HG02763 (cell line): ENCODE data around the gene P4HB.

ENCODE experiments used
- ATAC-seq: cut with Tn5 transposase; IDR thresholded peaks from one replicate; pipeline ENCODE4 v1.9.1; 2021; ENCODE audit warnings: mild to moderate bottlenecking, moderate library complexity; ENCODE audit not compliant: unreplicated experiment

The P4HB gene

DNA sequence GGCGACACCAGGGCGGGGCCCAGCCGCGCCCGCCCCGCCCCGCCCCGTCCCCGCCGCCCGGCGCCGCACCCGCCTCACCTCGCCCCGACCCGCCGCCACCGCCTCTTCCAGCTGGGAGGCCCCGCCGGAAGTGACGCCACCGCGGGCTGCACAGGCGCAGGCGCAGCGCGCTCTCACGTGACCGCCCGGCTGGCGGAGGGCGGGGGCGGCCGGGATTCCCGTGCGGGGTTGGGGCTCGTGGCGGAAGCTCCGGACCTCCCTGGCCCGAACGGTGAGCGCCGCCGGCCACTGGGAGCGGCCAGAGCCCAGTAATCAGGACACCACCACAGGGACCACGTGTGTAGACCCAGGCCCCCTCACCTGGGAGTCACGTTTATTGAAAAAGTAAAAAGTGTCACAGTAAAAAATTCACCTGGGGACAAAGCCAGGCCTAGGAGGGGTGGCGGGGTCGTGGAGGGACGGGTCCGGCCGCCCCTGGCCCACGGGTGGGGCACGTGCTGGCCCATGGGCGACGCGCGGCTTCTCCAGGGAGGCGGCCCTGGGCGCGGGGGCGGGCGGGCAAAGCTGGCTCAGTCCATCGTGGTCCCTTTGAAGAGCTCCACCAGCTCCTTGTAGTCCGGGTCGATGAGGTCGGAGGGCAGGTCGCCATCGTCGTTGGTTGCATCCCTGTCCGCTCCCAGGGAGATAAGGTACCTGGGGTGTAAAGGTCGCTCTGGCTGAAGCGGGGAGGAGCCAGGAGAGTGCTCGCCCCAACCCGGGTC lies 27.0 kb downstream of the P4HB start, which contains the start of gene MCRIP1:
TSS of gene MCRIP1 (minus strand) at position 132 of the 761 bp plus-strand sequence. CDS start 8,785 bp downstream, outside the sequence.
- ATAC-seq = peak; percentile 79

DNA sequence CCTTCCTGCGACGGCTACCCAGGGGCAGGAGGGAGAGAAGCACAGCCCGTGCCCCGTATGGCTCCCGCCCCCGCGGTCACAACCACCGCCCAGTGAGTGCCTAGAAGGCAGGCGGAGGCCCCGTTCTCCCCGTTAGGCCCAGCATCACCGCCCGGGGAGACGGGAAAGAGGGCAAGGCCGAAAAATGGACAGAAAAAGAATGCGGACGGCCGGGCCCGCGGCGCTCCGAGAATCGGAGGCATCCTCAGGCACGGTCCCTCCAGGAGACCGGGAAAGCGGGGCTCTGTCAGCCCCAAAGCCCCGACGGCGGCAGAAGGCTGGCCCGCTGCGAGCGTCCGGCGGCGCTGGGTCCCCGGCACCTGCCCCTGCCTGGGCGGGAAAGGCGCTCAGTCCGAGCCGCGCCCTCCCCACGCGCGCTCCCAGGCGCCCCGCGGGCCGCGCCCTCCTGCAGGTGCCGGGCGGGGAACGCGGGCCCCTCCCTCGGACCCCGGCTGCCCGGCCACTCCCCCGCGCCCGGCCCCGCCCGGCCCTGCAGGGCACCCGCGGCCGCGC lies 27.7 kb downstream of the P4HB start:
- no peak for ATAC-seq

DNA sequence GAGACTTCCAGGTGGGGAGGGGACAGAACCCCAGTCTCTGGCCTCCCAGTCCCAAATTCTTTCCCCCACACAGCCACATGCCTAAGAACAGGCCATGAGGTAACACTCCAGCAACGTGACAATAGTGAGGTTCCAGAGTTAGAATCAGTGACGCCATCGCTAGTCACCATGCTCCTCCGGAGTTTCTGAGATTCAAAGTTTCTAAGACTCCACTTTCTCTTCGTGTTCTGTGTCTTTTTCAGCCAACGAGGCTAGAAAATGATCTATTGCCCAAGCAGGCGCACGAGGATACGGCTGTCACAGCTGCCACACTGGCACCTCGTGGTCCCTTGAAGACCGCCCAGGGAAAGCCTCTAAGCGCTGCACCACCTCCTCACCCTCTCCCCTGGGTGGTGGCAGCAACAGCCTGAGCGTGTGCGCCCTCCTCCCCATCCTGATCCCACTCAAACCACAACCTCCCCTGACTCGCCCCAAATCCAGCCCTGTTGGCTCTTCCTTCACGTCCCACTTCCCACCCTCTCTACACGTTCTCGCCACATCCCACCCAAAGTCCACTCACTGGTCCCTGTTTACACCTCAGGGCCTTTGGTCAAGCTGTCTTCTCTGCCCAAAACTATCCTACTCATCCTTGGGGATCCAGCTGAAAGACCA lies 28.3 kb downstream of the P4HB start:
- ATAC-seq = no peak

DNA sequence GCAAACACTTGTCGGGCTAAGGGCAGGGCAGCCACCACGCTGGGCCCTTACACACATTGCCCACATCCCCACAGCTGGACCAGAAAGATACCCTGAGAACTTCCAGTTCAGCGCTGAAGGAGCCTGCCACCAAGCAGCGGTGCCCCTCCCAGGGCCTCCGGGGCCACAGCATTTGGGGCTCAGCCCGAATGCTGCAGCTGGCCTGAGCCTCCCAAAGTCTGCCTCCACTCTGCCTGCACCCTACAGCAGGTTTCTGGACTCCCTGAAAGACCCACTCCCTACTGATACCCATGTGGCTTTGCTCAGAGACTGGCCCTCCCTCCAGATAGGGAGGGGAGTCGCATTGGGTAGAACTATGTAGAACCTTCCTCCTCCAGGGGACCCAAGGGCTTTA lies 28.8 kb downstream of the P4HB start:
- ATAC-seq = no peak

DNA sequence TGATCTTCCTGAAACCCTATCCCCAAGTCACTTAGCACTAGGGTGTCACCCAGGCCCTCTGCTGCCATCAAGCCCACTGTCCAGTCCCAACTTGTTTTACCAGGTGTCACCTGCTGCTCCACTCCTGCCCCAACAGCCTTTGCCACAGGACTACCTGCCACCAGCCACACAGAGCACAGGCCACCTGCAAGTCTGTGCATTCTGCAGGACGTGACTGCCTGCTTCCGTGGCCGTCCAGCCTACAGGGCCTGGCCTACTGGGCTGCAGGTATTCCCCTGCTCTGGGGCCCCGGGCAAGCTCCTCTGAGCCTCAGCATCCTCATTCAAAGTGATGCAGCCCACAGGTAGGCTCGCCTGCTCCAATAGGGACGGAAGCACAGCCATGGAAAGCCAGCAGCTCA lies 30.5 kb downstream of the P4HB start:
- ATAC-seq = no peak

DNA sequence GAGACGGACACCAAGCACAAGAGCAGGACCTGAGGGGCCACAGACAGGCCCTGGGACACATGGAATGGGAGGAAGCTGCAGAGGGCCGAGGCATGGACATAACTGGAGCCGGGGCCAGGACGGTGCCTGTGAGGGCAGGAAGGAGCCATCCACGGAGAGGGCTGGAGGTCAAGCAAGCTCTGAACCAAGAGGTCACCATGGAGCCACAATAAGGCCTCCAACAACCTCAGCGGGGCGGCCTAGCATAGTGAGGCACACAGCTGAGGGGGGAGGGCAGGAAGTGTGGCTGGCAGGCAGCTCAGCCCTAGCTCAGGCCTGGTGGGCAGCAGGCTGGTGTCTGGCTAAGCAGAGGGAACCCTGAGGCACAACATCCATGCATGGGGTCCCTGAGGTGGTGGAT lies 31.7 kb downstream of the P4HB start:
- ATAC-seq = no peak

DNA sequence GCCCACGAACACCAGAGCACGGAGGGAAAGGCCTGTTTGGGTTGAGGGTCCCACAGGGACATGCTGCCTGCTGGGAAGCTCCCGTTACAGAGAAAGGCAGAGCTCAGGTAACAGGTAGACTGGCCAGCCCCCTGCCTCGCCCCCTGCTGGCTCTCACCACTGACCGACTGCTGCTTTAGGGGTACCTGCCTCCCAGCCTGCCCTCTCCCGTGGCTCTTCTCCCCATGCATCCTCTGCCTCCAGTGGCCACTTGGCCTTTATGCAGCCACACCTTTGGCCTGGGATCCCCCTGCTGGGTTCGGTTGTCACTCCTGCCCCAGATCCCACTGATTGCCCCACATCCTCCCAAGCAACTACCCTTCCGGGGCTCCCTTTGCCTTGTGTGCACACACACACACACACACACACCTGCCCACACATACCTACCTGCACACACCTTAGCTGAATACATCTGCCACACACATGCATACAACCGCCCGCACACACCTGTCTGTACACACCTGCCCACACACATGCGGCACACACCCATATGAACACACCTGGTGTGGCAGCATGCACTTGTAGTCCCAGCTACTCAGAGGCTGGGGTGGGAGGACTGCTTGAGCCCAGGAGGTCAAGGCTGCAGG lies 34.4 kb downstream of the P4HB start:
- no peak for ATAC-seq

DNA sequence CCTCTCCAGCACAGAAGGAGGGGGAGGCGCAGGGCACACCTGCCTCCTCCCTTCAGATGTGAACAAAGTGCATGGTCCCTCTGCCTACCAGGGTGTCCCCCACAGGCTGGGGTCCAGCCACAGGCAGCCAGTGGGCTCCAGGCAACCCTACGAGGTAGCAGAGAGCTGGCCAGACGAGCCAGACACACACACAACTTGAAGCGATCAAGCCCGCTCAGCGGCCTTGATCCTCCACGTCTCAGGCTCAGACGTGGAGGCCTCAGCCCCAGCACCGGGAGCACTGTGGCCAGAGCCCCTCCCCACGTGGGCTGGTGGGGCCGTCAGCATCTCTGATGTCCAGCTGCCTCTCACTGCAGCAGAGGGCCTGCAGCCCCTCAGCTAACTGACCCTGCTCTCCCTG lies 35.7 kb downstream of the P4HB start:
- ATAC-seq = no peak

DNA sequence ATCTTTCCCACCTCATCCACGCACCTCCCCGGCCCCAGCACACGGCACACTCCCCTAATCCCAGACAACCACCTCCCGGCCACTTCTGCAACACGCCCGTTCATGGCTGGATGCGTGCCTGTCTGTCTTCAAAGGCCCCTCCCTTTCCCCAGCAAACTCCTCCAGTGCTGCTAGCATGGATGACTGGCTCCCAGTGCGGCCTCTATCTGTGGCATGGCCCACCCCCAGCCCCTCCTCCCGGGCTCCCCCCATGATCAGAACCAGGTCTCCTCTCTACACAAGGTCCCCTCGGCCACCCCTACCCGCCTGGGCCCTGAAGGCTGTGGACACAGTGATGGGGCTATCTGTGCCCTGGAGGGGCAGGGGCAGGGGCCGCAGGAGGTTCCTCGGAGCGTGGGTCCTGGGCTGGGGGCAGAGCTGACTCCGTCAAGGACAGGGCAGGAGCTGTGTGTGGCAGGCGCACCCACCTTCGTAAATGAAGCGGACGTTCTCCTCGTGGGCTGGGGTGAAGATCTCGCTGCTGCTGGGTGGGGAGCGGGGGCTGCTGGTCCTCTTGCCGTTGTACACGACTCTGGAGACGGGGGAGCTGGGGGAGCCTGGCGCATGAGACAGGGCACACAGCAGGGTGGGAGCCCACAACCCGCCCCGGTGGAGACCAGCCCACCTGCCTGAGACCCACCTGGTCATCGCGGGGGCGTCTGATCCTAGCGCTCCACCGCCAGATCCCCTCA lies 36.4 kb downstream of the P4HB start:
- ATAC-seq = no peak

DNA sequence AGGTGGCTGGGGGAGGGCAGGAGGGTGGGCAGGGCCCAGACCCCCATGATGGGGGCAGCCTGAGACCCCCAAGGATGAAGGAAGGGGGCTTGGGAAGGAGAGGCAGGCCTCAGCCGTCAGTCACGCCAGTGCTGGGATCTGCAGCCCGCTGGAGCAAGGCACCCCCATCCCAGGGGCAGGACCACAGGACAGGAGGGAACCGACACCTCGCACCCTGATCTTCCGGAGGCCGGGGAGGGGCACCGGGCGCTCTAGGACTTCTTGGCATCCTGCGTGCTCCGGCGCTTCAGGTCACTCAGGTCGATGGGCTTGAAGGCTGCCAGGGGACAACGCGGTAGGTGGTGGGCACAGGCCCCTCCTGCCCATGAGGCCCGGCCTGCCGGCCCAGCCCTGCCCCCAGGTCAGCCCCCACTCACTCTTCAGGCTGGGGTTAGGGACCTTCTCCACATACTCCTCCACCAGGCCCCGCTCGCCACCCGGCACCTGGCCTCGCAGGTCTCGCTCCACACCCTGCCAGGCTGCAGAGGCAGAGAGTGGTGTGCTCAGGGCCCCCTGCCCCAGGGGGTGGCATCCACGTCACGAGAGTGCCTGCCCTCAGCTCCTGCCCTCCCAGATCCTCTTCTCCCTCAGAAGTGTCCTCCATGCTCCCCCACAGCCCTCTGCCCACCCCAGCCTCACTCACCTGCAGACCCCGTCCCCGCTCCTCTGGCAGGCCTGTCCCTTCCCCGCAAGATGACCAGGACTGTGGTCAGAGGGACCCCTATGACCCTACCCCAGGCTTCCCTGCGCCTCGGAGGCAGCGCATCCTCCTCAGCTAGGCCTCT lies 37.1 kb downstream of the P4HB start:
- no peak for ATAC-seq

DNA sequence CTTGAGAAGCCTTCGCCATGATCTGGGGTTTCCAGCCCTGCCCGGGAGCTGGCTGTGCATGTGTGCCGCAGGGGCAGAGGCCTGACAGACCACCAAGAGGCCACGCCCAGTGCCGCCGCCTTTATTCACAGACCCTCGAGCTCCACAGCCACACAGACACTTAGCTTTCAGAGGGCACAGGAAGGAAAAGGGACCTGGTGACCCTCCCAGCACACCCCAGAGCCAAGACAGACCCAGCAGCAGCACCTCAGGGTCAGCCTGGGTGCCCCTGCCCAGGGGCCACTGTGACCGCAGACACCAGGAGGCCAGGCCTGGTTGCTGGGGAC lies 38.1 kb downstream of the P4HB start:
- no peak for ATAC-seq

DNA sequence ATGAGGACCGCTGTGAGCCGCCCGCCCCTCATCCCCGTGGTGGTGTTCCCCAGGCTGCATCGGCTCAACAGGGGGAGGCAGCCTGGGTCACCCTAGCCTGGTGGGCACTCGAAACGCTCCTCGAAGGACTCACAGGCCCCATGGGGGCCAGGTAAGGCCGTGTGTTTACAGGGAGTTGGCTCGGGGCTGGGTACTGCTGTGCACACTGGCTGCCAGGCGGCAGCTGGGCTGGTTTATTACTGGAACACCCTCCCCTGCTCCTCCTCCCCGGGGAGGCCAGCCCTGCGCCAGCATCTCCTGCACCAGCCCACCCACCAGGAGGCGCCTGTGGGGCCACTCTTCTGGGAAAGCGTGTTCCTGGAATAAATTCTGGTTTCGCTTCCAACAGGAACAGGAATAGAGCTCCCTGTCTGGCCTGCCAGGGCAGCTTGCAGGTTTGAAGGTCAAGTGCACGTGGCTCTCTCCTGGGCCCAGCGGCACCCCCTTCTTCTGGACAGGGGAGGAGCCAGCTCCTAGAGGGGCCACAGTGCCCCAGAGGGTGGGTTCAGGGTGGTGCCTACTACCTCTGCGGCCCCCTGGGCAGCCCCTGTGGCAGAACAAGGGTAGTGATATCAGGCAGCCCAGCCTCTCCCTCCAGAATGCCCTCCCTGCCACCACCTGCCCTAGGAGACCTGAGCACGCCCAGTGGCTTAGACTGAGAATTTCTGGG lies 38.6 kb downstream of the P4HB start:
- no peak for ATAC-seq

DNA sequence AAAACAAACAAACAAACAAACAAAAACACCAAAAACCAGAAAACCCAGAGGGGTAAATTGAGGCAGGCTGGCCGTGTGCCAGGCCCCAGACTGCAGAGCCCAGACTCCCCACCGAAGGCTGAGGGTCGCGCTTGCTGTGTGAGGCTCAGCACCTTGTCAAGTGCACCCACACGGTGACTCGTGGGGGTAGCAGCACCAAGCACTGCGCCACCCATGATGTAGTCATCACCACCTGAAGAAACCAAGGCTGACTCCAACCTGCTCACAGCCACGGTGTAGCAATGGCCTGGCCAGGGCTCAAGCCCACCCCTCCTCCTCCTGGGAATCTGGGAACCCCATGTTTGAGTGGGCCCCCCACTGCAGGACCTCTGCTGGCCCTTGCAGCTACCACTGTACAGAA lies 39.2 kb downstream of the P4HB start:
- ATAC-seq = no peak

DNA sequence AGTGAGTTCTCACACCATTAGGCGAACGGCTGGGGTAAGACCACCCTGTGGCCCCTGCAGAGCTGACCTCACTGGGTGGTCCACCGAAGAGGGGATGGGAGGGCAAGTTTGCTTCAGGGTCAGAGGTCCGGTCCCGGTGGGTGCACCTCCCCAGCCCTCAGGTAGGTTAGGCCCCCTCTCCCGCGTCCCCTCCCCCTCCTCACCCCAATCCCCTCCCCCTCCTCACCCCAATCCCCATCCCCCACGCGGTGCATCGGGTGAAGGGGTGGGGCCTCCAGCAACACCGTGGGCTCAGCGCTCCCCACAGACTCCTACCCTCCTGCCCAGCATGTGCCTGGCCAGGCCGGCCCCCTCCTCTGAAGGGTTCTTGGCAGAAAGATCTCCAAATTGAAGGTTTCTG lies 40.6 kb downstream of the P4HB start:
- no peak for ATAC-seq

DNA sequence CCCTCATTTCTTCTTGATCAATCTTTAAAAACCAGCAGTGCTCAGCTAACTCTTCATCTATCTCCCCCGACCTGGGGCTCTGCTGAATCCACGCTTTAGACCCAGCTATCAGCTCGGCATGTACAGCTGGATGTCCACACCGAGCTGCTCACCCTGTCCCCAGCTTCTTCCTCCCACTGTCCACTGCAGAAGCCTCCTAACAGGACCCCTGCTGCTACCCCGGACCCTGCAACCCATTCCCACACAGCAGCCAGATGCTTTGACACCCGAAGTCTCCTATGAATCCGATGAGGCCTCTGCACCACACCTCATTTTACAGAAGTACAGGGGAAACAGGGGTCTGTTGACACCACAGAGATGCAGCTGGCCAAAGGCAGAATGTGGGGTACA lies 42.6 kb downstream of the P4HB start:
- ATAC-seq = no peak

DNA sequence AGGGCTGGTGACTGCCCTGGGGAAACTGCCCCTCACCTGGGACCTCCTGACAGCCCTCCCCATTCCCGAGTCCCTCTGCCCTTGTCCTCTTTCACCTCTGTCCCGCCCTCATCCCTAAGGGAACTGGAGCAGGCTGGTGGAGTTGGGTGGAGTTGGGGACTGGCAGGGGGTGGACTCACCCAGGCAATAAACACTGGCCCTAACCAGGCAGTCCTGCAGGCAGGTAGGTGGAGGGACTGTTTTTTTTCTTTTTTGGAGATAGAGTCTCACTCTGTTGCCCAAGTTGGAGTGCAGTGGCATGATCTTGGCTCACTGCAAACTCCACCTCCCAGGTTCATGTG lies 44.7 kb downstream of the P4HB start:
- ATAC-seq = no peak

DNA sequence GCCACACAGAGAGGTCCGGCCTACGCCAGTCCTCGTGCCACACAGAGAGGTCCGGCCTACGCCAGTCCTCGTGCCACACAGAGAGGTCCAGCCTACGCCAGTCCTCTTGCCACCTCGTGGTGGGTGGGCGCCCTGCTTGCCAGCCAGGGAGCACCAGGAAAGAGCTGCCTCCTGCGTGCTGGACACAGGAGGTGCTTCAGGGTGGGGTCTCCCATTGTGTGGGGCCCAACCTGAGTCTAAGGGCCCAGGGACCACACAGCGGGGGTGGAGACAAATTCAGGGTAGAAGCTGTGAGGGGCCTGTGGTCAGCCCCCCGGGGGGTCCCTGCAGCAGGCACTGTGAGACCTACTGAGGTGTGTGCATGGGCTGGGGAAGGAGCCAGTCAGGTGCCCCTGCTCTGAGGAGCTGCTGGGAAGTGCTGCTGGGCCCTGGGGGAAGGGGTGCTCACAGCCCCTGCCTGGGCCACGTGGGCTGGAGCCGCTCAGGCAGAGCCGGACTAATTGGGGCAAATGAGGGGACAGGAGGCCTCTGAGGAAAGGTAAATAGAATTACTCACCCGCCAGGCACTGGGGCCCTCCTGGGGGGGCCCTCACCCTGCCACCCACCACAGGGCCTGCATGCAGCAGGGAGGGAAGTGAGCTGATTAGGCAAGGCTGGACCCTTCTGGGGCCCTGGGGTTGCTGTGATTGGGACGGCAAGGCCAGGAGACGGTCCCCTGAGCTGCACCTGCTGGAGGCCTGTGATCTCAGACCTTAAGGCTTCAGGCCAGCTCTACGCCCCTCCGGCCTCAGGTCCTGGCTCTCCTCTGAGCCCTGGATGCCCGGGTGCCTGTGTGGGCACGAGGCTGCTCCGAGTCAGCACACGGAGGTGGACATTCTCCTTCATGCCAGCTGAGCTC lies 45.3 kb downstream of the P4HB start:
- ATAC-seq = no peak

DNA sequence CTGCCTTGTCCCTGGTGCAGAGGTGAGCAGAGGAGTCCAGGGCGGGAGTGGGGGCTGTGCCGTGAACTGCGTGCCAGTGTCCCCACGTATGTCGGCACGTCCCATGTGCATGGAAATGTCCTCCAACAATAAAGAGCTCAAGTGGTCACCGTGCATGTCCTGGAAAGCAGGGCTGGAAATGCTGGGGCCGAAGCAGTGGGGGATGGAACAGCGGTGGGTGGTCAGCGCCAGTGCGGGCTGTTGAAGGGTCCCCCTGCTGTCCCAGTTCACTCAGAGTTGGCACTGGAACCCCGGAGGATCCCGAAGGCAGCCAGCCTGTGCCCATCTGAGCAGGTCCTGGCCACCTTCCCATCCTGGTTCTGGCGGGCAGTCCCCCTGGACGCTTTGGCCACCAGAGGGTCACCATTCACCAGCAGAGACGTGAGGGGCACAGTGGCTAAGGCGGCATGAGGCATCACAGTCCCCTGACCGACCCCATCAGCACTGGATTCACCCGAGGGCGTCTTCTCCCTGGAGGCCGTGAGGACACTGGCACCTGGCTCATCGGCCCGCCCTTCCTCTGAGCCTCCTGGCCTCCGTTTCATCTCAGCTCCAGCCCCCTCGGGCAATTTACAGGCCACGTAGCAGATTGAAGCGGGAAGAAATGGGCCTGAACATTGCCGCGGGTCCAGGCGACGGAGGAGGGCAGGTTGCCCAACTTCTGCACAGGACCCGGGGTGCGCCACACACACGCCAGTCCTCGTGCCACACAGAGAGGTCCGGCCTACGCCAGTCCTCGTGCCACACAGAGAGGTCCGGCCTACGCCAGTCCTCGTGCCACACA lies 46.3 kb downstream of the P4HB start:
- no peak for ATAC-seq
